Transverse colon (tissue), 4 donors: ENCODE measurements around the gene AMMECR1. TPM values are rescaled to one million over a fixed set of nuclear protein-coding genes. Genes with fewer than 3 reads are reported as not detected.

Experiments used
- DNase-seq: peaks from one replicate; pipeline ENCODE4 v3.0.0-alpha.2; 2019
- H3K27ac ChIP-seq, 4 donors: fragments of 200-600 bp; sonication (generic); 2 replicates each; pipeline ENCODE4 v1.5.1; 2016 to 2018; ENCODE audit warnings: inconsistent platforms in 4 of 4
- H3K27me3 ChIP-seq: fragments of 200-600 bp; sonication (generic); 2 replicates; pipeline ENCODE4 v1.5.1; 2017; ENCODE audit warnings: inconsistent platforms
- H3K36me3 ChIP-seq, 4 donors: fragments of 200-600 bp; sonication (generic); 2 replicates each; pipeline ENCODE4 v1.5.1; 2017 to 2019; ENCODE audit warnings: inconsistent platforms in 4 of 4
- H3K4me1 ChIP-seq, 4 donors: fragments of 200-600 bp; sonication (generic); 2 replicates each; pipeline ENCODE4 v1.5.1; 2017 to 2020; ENCODE audit warnings: inconsistent platforms in 4 of 4
- H3K4me3 ChIP-seq, 4 donors: fragments of 200-600 bp; sonication (generic); 1 replicate in 1 of 4; 2 replicates in 3 of 4; pipeline versions ENCODE4 v1.5.1 to v1.6.1; 2017 to 2019; ENCODE audit warnings: inconsistent platforms in 4 of 4
- H3K9me3 ChIP-seq, 2 donors: fragments of 200-600 bp; sonication (generic); 2 replicates each; pipeline ENCODE4 v1.5.1; 2017 to 2019; ENCODE audit warnings: inconsistent platforms in 2 of 2
- EP300 ChIP-seq: sonication (generic); formaldehyde crosslinking; IDR thresholded peaks from one replicate; pipeline ENCODE4 v1.6.1; 2017; ENCODE audit warnings: antibody characterized with exemption, low read depth
- POLR2A ChIP-seq: fragments of 450-650 bp; IDR thresholded peaks from one replicate; pipeline ENCODE4 v1.6.1; 2016; ENCODE audit warnings: antibody characterized with exemption, mild to moderate bottlenecking, moderate library complexity
- POLR2AphosphoS5 ChIP-seq, 3 donors: sonication (generic); formaldehyde crosslinking; IDR thresholded peaks; one replicate each; pipeline ENCODE4 v1.6.1; 2016; ENCODE audit warnings: antibody characterized with exemption in 3 of 3
- WGBS, 2 donors: methylation state at CpG; one replicate each; pipeline ENCODE4 v1.1.5; 2018; ENCODE audit warnings: low coverage in 1 of 2; 5-methylcytosine and 5-hydroxymethylcytosine counted together
- in situ Hi-C, 4 donors: fragments of 200-750 bp; cut with MboI; loops; one replicate each; pipeline versions ENCODE4 v1.15.0 to v1.15.1; 2017; ENCODE audit warnings: low sequenced_read_pairs in 3 of 4, low pct_ligation_motif_present in 1 of 4, low pct_unique_long_range_greater_than_20kb in 1 of 4
- intact Hi-C: fragments of 100-400 bp; cut with DNase I; formaldehyde crosslinking; loops from one replicate; pipeline ENCODE4 v1.15.1; 2023; ENCODE audit warnings: low total_unique reads
- total RNA-seq, 4 donors: library from RNA; depleted of rRNA; stranded (reverse); fragments of >200 nt; gene quantifications; one replicate each; pipeline ENCODE4 v1.1.0, GENCODE V29; 2016
- TF ChIP-seq, protein P1 (sequence below), 5 experiments: fragments of 200-600 bp in 3 of 5; fragments of 450-650 bp in 2 of 5; sonication (generic) in 3 of 5; IDR thresholded peaks; 1 replicate in 2 of 5; 2 replicates in 3 of 5; pipeline ENCODE4 v1.5.1; 2016 to 2017; ENCODE audit warnings: antibody characterized with exemption in 5 of 5, inconsistent platforms in 3 of 5, mild to moderate bottlenecking in 2 of 5, moderate library complexity in 1 of 5

Gene AMMECR1
- total RNA-seq, 4 donors from 2014 or later: 2.6 to 15.3 (median 8.6) TPM

DNA sequence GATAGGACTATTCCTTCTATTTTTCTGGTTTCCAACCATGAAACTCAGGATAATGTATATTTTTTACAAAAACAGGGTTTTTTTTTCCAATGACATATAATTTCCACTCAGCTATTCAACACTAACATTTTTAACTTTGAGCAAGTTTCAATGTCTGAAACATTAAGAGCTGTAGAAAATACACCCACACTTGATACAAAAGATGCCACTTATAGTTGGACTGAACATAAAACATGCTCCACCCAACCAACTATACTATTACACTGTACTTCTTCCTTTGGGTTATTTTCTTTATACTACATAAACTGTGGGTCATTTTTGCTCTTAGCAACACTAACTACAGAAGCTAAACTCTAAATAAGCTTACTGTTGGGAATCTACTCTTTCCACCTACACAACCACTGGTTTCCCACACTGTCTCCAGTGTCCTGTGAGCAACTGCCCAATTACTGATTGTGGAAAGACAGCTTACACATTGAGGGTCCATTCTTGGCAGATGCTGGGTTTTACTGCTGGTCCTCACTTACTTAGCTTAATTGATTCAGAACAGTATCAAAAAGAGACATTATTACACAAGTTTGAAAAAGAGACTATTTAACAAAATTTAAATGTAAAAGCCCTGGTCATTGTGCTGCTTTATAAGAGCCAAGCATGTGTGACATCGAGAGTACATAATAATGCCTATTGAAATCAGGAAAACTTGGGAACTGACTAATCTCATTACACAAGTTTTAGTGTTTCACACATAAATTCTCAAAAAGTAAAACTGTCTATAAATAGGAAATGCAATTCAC is 6.3 kb downstream of the AMMECR1 start:
- H3K36me3 ChIP-seq: no peaks in the 10 kb centered on the region
- TF ChIP-seq POLR2AphosphoS5 (IDR thresholded peaks at IDR 0.05) (no peak), POLR2A (no peak), EP300 (no peak)
- TF ChIP-seq, protein P1, sequence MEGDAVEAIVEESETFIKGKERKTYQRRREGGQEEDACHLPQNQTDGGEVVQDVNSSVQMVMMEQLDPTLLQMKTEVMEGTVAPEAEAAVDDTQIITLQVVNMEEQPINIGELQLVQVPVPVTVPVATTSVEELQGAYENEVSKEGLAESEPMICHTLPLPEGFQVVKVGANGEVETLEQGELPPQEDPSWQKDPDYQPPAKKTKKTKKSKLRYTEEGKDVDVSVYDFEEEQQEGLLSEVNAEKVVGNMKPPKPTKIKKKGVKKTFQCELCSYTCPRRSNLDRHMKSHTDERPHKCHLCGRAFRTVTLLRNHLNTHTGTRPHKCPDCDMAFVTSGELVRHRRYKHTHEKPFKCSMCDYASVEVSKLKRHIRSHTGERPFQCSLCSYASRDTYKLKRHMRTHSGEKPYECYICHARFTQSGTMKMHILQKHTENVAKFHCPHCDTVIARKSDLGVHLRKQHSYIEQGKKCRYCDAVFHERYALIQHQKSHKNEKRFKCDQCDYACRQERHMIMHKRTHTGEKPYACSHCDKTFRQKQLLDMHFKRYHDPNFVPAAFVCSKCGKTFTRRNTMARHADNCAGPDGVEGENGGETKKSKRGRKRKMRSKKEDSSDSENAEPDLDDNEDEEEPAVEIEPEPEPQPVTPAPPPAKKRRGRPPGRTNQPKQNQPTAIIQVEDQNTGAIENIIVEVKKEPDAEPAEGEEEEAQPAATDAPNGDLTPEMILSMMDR (IDR thresholded peaks at IDR 0.05): no peak
- H3K4me3 ChIP-seq: no peak overlapping the region
- no peak overlapping the region for H3K27ac ChIP-seq
- no peak for DNase-seq
- 83 to 100% methylated on average over 1 of the region's 1 CpG for WGBS, 2 donors
- H3K9me3 ChIP-seq: no peaks in the 10 kb centered on the region
- in situ Hi-C loops (no loop called here), intact Hi-C loops (no loop called here)
- H3K27me3 ChIP-seq: no peaks in the 10 kb centered on the region
- peaks cover 0 to 7% (median 0%) of the 10 kb centered on the region in 4 donors for H3K4me1 ChIP-seq

DNA sequence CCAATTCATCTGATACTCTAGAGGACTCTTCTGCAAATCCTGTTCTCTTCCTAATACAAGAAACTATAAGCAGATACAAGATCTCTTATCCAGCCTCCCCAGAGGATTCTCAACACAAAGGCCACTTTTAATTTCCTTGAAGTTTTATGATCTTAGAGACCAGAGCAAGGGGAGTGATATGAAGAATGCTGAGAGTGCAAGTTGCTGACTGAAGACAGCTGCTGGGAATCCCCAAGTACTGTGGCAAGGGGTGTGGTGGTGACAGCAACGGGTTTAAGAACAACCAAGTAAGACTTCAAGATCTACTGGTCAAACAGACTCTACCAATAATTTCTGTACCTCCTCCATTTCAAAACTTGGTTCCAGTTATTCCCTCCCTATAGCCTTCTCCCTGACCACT is 7.0 kb downstream of the AMMECR1 start:
- no peak overlapping the region for H3K27ac ChIP-seq
- H3K4me1 ChIP-seq: peaks cover 0 to under 1% (median 0%) of the 10 kb centered on the region in 4 donors
- no peak overlapping the region for H3K4me3 ChIP-seq
- DNase-seq: no peak
- WGBS, 2 donors: 33% methylated on average over 1 of the region's 1 CpG; no CpG with 5 or more reads in 1 of the 2 donors
- H3K9me3 ChIP-seq: no peaks in the 10 kb centered on the region
- H3K27me3 ChIP-seq: no peaks in the 10 kb centered on the region
- TF ChIP-seq POLR2AphosphoS5 (IDR thresholded peaks at IDR 0.05) (no peak), POLR2A (no peak), EP300 (no peak)
- TF ChIP-seq, protein P1 (IDR thresholded peaks at IDR 0.05): no peak
- intact Hi-C loops: no loop called here
- no peaks in the 10 kb centered on the region for H3K36me3 ChIP-seq
- in situ Hi-C loops: no loop called here

DNA sequence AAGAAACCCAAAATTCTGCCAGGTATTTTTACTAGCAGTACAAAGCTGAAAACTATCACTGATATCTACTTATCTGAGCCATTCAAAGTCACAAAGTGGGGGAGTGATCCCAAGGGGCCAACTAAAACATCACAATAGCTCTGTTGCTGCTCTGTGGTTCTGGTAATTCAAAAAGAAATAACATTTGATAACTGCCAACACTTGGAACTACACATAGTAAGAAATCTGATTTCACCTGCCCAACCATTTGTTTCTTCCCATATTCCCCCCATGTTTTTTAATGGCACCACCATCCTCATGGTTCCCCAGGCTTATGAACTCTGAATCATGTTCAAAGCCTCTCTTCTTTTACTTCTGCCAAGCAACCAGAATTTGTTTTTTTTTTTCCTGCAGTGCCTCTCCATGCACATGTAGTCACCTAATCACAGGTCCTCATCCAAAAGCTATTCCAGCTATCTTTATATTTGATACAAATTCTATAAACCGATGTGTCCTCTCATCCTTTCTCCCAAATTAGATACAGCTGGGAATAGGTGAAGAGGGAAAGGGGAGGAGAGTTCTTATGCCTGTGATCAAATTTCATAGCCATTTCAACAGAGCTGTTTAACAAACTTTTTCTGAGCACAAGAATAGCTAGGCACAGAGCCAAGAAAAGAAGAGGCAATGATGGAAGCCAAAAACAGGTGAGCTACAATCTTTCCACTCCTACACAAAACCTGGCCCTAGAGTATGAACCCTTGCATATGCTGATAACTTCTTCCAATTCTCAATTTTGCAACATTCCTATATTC is 7.7 kb downstream of the AMMECR1 start:
- in situ Hi-C loops (no loop called here), intact Hi-C loops (no loop called here)
- H3K27ac ChIP-seq: no peak overlapping the region
- no peak overlapping the region for H3K4me3 ChIP-seq
- no peaks in the 10 kb centered on the region for H3K4me1 ChIP-seq
- no peaks in the 10 kb centered on the region for H3K9me3 ChIP-seq
- DNase-seq: no peak
- no peaks in the 10 kb centered on the region for H3K27me3 ChIP-seq
- H3K36me3 ChIP-seq: no peaks in the 10 kb centered on the region
- WGBS, 2 donors: 71 to 81% methylated on average over 1 of the region's 1 CpG
- TF ChIP-seq EP300 (no peak), POLR2A (no peak), POLR2AphosphoS5 (IDR thresholded peaks at IDR 0.05) (no peak)
- TF ChIP-seq, protein P1 (IDR thresholded peaks at IDR 0.05): no peak

DNA sequence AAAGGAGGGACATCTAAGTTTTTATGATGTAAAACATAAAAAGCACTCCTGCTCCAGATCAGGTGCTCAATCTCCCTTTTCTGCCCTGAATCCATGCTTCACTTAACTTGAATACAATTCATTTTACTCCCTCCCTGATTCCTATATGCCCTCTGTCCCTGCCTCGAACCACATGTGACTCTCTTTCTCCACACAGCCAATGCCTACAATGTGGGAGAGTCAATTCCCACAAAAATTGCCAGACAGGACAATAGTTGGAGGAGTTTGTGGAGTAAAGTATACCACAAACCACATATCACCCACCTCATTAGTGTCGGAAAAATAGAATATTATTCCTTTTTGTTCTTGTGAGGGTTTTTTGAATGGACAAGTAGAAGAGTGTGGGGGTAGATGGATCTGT is 9.7 kb downstream of the AMMECR1 start:
- Histone ChIP-seq H3K27ac (no peak overlapping the region), H3K4me3 (no peak overlapping the region), H3K36me3 (no peaks in the 10 kb centered on the region), H3K9me3 (no peaks in the 10 kb centered on the region), H3K4me1 (no peaks in the 10 kb centered on the region), H3K27me3 (no peaks in the 10 kb centered on the region)
- in situ Hi-C loops: no loop called here
- TF ChIP-seq, protein P1 (IDR thresholded peaks at IDR 0.05): no peak
- TF ChIP-seq POLR2AphosphoS5 (IDR thresholded peaks at IDR 0.05): no peak
- no peak for TF ChIP-seq EP300
- TF ChIP-seq POLR2A: no peak
- DNase-seq: no peak
- intact Hi-C loops: no loop called here
- WGBS, 2 donors: 83 to 100% methylated on average over 1 to 2 of the region's 2 CpGs
